ENCODE measurements around the gene XPR1.
"Not testable (repeated sequence)": the region's sequence is repeated elsewhere in the genome, so short reads cannot be mapped to it uniquely, and the experiment has no call there.

XPR1 gene

DNA sequence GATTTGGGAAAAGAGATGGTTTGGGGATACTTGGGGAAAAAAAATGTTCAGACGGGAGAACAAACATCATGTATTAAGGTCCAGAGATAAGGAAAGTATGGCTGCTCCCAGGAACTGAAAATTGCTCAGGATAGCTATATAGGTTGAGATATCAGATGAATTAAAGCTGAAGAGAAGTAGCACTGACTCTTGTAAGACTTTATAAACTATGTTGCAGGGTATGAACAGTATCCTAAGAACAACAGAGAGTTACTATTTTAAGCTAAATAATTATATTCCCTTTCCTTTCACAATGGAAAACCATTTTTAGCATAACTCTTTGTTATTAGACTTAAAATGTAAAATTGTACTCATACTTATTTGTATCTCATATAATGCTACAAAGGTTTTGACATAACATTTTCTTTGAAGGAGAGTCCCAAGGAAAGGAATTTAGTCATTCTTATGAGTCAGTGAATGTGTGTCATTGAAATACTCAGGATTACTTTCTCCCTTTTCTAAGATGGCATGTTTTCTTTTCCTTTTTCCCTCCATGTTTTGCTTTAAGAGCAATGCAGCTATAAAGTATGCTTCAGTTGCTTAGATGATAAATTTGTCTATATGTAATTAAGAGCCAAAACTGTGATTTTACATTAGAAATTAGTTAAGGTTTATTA lies 141.5 kb downstream of the XPR1 start:
- no peak for DNase-seq (ENCODE audit: low read depth, low spot score)
- H3K27ac ChIP-seq = no peak overlapping the region

- no peak overlapping the region for H3K27ac ChIP-seq
- DNase-seq (ENCODE audit: low read depth, low spot score) = no peak
Observed at GRCh38 chr1:180775801-180776200, 144.0 kb downstream of the XPR1 start.

- no peak for DNase-seq (ENCODE audit: low read depth, low spot score)
- no peak overlapping the region for H3K27ac ChIP-seq
Observed at GRCh38 chr1:180777072-180777689, 145.4 kb downstream of the XPR1 start.

DNA sequence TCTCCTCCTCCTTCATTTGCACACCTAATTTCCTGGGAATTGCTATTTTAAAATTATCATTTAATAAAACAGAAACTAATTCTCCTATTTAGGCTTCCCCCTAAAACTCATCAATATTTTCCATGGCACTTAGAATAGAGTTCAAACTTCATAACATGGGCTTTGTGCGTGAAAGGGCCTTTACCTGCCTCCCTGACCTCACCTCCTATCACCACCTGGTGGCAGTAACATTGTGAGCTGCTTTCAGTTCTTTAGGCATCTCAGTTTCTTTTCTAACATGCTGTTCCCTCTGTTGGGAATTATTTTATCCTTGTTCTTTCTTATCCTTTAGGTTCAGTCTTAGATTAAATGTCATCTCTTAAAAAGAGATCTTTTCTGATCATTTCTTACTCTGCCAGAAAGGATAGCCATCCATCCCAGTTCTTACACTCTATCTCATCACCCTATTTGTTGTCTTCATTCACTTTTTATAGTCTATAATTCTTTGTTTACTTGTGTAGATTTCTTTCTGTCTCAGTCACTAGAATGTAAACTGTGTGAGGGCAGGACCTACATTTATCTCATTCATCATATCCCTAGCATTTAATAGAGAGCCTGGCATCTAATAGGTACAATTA lies 147.1 kb downstream of the XPR1 start:
- no peak overlapping the region for H3K27ac ChIP-seq
- DNase-seq (ENCODE audit: low read depth, low spot score) = no peak

DNA sequence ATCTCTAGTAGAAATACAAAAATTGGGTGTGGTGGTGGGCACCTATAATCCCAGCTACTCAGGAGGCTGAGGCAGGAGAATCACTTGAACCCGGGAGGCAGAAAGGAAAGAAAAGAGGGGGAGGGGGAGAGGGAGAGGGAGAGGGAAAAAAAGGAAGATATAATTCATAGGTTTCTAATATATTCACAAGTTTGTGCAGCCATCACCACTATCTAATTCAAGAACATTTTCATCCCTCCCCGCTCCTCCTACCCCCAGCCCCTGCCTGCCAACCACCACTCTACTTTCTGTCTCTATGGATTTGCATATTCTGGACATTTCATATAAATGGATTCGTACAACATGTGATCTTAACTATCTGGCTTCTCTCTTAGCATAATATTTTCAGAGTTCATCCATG lies 147.8 kb downstream of the XPR1 start:
- H3K27ac ChIP-seq = no peak overlapping the region
- DNase-seq (ENCODE audit: low read depth, low spot score) = no peak

DNA sequence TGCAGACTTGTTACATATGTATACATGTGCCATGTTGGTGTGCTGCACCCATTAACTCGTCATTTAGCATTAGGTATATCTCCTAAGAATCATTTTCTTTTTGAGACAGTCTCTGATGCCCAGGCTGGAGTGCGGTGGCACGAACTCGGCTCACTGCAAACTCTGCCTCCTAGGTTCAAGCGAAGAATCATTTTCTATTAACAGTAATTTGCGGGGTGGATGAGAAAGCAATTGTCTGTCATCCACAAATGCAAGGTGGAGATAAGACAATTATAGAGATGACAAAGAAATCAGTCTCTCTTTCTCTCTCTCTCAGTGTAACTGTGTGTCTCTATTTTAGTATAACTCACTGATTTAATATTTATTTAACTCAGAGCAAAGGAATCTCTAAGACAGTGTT lies 149.9 kb downstream of the XPR1 start:
- H3K27ac ChIP-seq = no peak overlapping the region
- DNase-seq (ENCODE audit: low read depth, low spot score) = no peak

- DNase-seq (ENCODE audit: low read depth, low spot score) = no peak
- H3K27ac ChIP-seq = no peak overlapping the region
Observed at GRCh38 chr1:180785291-180785690, 153.5 kb downstream of the XPR1 start.

DNA sequence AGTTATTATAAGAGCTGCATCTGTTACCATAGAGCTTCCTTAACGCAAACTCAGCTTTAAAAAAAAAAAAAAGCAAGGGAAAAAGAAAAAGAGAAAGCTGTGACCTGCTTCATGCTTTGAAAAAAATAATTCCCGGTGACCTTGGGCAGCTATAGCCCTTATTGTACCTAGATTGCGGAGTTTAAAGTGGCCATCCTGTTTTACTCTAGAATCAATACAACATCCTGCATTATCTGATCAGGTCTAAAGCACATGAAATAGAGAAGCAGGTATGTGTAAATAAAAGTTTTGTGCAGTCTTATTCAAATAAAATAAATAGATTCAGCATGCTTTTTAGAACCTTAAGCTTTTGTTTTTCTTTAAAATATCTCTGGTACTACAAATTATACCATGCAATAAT lies 154.1 kb downstream of the XPR1 start:
- DNase-seq (ENCODE audit: low read depth, low spot score) = no peak

GRCh38 chr1:180786624-180787023 lies 154.8 kb downstream of the XPR1 start:
- DNase-seq (ENCODE audit: low read depth, low spot score) = no peak
- H3K27ac ChIP-seq = no peak overlapping the region

More for the DNA sequence above, 154.1 kb downstream of the XPR1 start:
- H3K27ac ChIP-seq = no peak overlapping the region

GRCh38 chr1:180787628-180788307 lies 155.9 kb downstream of the XPR1 start:
- no peak overlapping the region for H3K27ac ChIP-seq

DNA sequence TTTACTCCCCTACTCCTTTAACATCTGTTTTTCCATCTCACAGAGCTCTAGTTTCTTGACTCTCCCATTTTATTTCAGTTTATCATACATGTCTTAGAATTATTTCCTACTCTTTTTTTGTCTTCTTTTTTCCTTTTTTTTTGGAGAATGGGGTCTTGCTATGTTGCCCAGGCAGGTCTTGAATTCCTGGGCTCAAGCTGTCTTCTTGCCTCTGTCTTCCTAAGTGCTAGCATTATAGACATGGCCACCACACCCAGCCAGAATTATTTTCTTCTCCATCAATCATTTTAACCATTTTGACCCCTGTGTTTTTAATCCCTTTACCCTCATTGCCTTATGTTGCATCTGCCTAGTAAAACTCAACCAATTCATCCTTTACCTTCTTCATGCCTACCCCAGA lies 157.6 kb downstream of the XPR1 start:
- no peak overlapping the region for H3K27ac ChIP-seq
- no peak for DNase-seq (ENCODE audit: low read depth, low spot score)

More at GRCh38 chr1:180787628-180788307, 155.9 kb downstream of the XPR1 start:
- DNase-seq (ENCODE audit: low read depth, low spot score) = no peak

DNA sequence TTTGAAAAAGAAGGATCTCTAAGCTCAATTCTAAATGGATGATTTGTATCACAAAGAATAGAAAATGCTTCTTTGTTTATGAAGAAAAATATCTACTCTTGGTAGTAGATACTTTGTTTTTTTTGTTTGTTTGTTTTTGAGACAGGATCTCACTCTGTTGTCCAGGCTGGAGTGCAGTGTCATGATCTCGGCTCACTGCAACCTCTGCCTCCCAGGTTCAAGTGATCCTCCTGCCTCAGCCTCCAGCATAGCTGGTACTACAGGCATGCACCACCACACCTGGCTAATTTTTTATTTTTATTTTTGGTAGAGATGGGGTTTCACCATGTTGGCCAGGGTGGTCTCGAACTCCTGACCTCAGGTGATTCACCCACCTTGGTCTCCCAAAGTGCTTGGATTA lies 159.3 kb downstream of the XPR1 start:
- H3K27ac ChIP-seq; DNase-seq (ENCODE audit: low read depth, low spot score): not testable (repeated sequence)

DNA sequence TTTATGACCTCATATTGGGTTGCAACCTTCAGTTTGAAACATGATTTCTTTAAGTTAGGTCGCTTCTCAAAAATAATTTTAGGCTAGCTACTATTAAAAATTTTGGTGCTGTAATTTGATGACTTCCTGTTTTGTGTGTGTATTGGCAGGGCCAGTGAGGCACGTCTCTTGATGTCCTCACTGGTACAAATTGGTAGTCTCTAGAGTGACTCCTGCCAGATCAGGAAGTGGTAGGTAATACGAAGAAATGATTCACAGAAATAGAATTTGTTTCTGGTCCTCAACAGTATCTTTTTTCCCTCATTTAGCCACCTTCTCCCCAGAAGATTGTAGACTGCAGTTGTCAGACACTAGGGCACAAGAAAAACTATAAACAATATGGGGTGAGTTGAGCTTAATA lies 160.0 kb downstream of the XPR1 start:
- DNase-seq (ENCODE audit: low read depth, low spot score) = no peak
- no peak overlapping the region for H3K27ac ChIP-seq

GRCh38 chr1:180793451-180793850 lies 161.6 kb downstream of the XPR1 start:
- no peak for DNase-seq (ENCODE audit: low read depth, low spot score)
- H3K27ac ChIP-seq = no peak overlapping the region

GRCh38 chr1:180796897-180797640 lies 165.2 kb downstream of the XPR1 start:
- H3K27ac ChIP-seq = no peak overlapping the region
- DNase-seq (ENCODE audit: low read depth, low spot score) = no peak

DNA sequence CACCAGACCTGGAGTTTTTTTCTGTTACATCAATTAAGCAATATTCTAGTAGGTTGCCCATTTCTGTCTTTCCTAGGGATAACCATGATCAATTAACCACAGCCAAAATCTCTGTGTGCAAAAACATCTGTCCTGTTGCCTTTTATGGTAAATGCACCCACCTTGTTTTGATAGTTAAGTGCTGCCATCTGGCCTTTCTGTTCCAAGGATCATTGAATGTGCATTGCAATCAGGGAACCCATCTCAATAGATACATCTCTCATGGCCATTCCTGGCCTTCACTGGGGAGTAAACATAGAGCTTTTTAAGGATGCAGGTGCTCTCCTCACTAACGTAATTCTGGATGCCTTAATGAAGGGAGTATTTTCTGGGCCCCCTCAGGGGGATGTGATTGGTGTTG lies 169.1 kb downstream of the XPR1 start:
- no peak for DNase-seq (ENCODE audit: low read depth, low spot score)
- H3K27ac ChIP-seq = no peak overlapping the region

DNA sequence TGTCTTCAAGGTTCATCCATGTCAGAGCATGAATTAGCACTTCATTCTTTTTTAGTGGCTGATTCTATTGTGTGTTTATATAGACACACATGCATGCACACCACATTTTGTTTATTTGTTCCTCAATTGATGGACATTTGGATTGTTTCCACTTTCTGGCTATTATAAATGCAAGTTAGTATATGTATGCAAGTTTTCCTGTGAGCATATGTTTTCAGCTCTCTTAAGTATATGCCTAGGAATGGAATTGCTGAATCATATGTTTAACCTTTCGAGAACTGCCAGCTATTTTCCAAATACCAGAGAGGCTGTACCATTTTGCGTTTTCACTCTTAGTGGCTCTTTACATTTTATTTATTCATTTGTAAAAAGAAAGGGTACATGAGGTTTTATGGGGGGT lies 171.0 kb downstream of the XPR1 start:
- H3K27ac ChIP-seq = no peak overlapping the region
- no peak for DNase-seq (ENCODE audit: low read depth, low spot score)

DNA sequence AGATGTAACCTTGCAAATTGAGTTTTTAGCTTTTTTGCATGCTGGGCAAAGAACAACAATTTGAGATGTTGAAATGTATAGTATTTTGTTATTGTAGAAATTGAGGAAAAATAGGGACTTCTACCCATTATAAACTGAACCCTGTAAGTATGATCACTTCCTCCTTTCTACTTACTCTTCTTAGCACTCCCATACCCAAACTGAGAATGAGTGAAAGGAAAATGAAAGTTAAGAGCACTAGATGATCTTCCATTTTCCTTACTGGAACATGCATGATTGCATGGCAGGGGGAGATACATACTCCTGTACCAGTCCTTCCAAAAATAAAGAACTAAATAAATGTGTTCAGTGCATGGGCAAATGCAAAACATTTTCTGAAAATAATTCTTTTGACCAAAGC lies 173.5 kb downstream of the XPR1 start:
- no peak overlapping the region for H3K27ac ChIP-seq
- no peak for DNase-seq (ENCODE audit: low read depth, low spot score)

- no peak for DNase-seq (ENCODE audit: low read depth, low spot score)
Observed at GRCh38 chr1:180811298-180811697, 179.5 kb downstream of the XPR1 start.

DNA sequence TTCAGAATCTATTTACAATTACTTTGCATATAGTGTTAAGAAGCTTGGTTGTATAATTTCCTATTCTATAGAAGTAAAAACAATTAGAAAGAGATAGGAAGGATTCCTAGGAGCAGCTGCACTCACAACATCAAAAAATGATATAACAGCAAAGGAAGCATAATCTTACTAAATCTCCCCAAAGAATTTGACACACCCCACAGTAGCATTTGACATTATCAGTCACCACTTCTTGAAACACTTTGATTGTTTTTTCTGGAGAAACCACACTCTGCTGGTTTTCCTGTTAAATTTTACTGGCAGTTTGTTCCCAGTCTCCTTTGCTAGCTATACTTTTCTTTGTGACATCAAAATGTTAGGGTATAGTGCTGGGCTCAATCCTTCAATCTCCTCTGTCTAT lies 180.1 kb downstream of the XPR1 start:
- no peak overlapping the region for H3K27ac ChIP-seq
- DNase-seq (ENCODE audit: low read depth, low spot score) = no peak

More at GRCh38 chr1:180811298-180811697, 179.5 kb downstream of the XPR1 start:
- H3K27ac ChIP-seq = no peak overlapping the region
